ENCODE data around the gene PPP2R1B. TPM values are rescaled to one million over a fixed set of nuclear protein-coding genes. Genes with fewer than 3 reads are reported as not detected.

PPP2R1B gene
- total RNA-seq, 1 experiment from 2014 or later = 109 TPM

GRCh38 chr11:111739299-111739698, 26.9 kb downstream of the PPP2R1B start:
- H3K27ac Mint-ChIP-seq (ENCODE audit: unreplicated experiment) = no peak overlapping the region
- peaks cover 66% of the 10 kb centered on the region for H3K36me3 Mint-ChIP-seq (ENCODE audit: insufficient read depth, unreplicated experiment)
- POLR2A ChIA-PET = no interaction called here

GRCh38 chr11:111737444-111738210, 28.6 kb downstream of the PPP2R1B start:
- no peaks in the 10 kb centered on the region for H3K27me3 ChIP-seq (replicated peaks; ENCODE audit: control insufficient read depth, insufficient read depth, low read length)
- no TSS peak for BruUV-seq (replicated peaks)
- Mint-ChIP-seq H3K36me3 (ENCODE audit: insufficient read depth, unreplicated experiment) (peaks cover 66% of the 10 kb centered on the region), H3K27me3 (ENCODE audit: insufficient read depth, unreplicated experiment) (no peaks in the 10 kb centered on the region), H3K4me1 (ENCODE audit: low read depth, unreplicated experiment) (peaks cover 13% of the 10 kb centered on the region), H3K4me3 (ENCODE audit: unreplicated experiment) (no peak overlapping the region), H3K27ac (ENCODE audit: unreplicated experiment) (peak overlapping the region; percentile 29), H3K9me3 (ENCODE audit: unreplicated experiment) (no peaks in the 10 kb centered on the region)
- no peak for DNase-seq
- ChIA-PET CTCF (no interaction called here), POLR2A (interaction anchor here (1.1 kb wide), 1 partner anchor 114 kb away, joined by 3 read pairs; no protein-coding TSS in a partner anchor)
- intact Hi-C loops (cut with micrococcal nuclease; ENCODE audit: unreplicated experiment) = loop anchor here (1.0 to 2.0 kb wide), 3 partner anchors 29 to 104 kb away; partner anchors contain the start of gene PPP2R1B
- H3K9me3 ChIP-seq = no peaks in the 10 kb centered on the region
- peaks cover 13% of the 10 kb centered on the region for H3K4me1 ChIP-seq
- H3K36me3 ChIP-seq (ENCODE audit: control insufficient read depth, insufficient read depth, low read length) = peaks cover 3% of the 10 kb centered on the region
- TF ChIP-seq CTCF (IDR thresholded peaks at IDR 0.05; ENCODE audit: insufficient read depth in 1 of 2, low read depth in 1 of 2, low read length in 1 of 2, severe bottlenecking in 1 of 2, unreplicated experiment in 1 of 2) = no peak
- no peak overlapping the region for H3K4me3 ChIP-seq (ENCODE audit: low read depth, low read length)

More at GRCh38 chr11:111739299-111739698, 26.9 kb downstream of the PPP2R1B start:
- no peak for DNase-seq
- H3K27me3 ChIP-seq (replicated peaks; ENCODE audit: control insufficient read depth, insufficient read depth, low read length) = no peaks in the 10 kb centered on the region
- no peak overlapping the region for H3K4me3 ChIP-seq (ENCODE audit: low read depth, low read length)
- no peaks in the 10 kb centered on the region for H3K9me3 ChIP-seq
- H3K4me1 Mint-ChIP-seq (ENCODE audit: low read depth, unreplicated experiment) = peaks cover 13% of the 10 kb centered on the region
- no peaks in the 10 kb centered on the region for H3K9me3 Mint-ChIP-seq (ENCODE audit: unreplicated experiment)
- peaks cover 3% of the 10 kb centered on the region for H3K36me3 ChIP-seq (ENCODE audit: control insufficient read depth, insufficient read depth, low read length)
- peaks cover 13% of the 10 kb centered on the region for H3K4me1 ChIP-seq
- BruUV-seq (replicated peaks) = no TSS peak
- H3K4me3 Mint-ChIP-seq (ENCODE audit: unreplicated experiment) = no peak overlapping the region
- CTCF ChIA-PET = no interaction called here
- TF ChIP-seq CTCF (IDR thresholded peaks at IDR 0.05; ENCODE audit: insufficient read depth in 1 of 2, low read depth in 1 of 2, low read length in 1 of 2, severe bottlenecking in 1 of 2, unreplicated experiment in 1 of 2) = no peak
- no peaks in the 10 kb centered on the region for H3K27me3 Mint-ChIP-seq (ENCODE audit: insufficient read depth, unreplicated experiment)
- intact Hi-C loops (cut with micrococcal nuclease; ENCODE audit: unreplicated experiment) = loop anchor here (2.0 kb wide), 2 partner anchors 28 to 38 kb away; partner anchors contain the start of gene PPP2R1B

- H3K36me3 ChIP-seq (ENCODE audit: control insufficient read depth, insufficient read depth, low read length) = peaks cover 3% of the 10 kb centered on the region
- no peaks in the 10 kb centered on the region for H3K27me3 ChIP-seq (replicated peaks; ENCODE audit: control insufficient read depth, insufficient read depth, low read length)
- peaks cover 72% of the 10 kb centered on the region for H3K36me3 Mint-ChIP-seq (ENCODE audit: insufficient read depth, unreplicated experiment)
- ChIA-PET POLR2A (no interaction called here), CTCF (no interaction called here)
- no TSS peak for BruUV-seq (replicated peaks)
- no peaks in the 10 kb centered on the region for H3K9me3 ChIP-seq
- H3K4me3 Mint-ChIP-seq (ENCODE audit: unreplicated experiment) = no peak overlapping the region
- no peak overlapping the region for H3K4me3 ChIP-seq (ENCODE audit: low read depth, low read length)
- TF ChIP-seq CTCF (IDR thresholded peaks at IDR 0.05; ENCODE audit: insufficient read depth in 1 of 2, low read depth in 1 of 2, low read length in 1 of 2, severe bottlenecking in 1 of 2, unreplicated experiment in 1 of 2) = no peak
- H3K4me1 Mint-ChIP-seq (ENCODE audit: low read depth, unreplicated experiment) = peaks cover 13% of the 10 kb centered on the region
- no peak for DNase-seq
- no peaks in the 10 kb centered on the region for H3K27me3 Mint-ChIP-seq (ENCODE audit: insufficient read depth, unreplicated experiment)
- H3K4me1 ChIP-seq = peaks cover 13% of the 10 kb centered on the region
- intact Hi-C loops (cut with micrococcal nuclease; ENCODE audit: unreplicated experiment) = no loop called here
- H3K27ac Mint-ChIP-seq (ENCODE audit: unreplicated experiment) = peak overlapping the region; percentile 29
- no peaks in the 10 kb centered on the region for H3K9me3 Mint-ChIP-seq (ENCODE audit: unreplicated experiment)
Observed at GRCh38 chr11:111736621-111737443, 29.4 kb downstream of the PPP2R1B start.
